NCI-H146 (cell line): ENCODE results near the gene ZFYVE28.

ENCODE experiments used
- DNase-seq: peaks from one replicate; lab custom pipeline; 2025; lab: John Stamatoyannopoulos, UW

The ZFYVE28 gene

GRCh38 chr4:2303121-2303685 is 115.2 kb downstream of the ZFYVE28 start:
- no peak for DNase-seq

GRCh38 chr4:2302387-2303119 is 115.9 kb downstream of the ZFYVE28 start:
- no peak for DNase-seq

- no peak for DNase-seq
These were observed 116.6 kb downstream of the ZFYVE28 start for GRCh38 chr4:2301806-2302205.

DNA sequence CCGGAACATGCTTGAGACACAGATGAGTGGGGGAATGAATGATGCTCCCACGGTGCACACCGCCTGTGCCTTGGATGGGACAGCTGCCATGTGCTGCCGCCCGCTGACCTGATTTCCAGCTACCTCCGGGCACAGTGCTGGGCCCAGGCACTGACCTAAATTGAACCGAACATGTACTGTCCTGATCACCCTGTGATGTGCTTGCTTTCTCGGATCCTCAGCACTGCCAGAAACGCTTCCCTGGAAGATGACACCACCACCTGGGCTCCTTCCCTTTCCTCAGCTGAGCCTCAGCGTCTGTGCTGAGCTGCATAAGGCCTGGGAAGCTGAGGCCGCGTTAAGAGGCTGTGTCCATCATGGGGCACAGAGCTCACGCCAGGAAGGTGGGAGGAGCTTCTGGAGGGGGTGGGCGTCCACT is 117.2 kb downstream of the ZFYVE28 start:
- DNase-seq, result no peak

GRCh38 chr4:2300431-2301224 is 117.8 kb downstream of the ZFYVE28 start:
- no peak for DNase-seq

GRCh38 chr4:2299794-2300193 is 118.7 kb downstream of the ZFYVE28 start:
- no peak for DNase-seq

- no peak for DNase-seq
These were observed 119.9 kb downstream of the ZFYVE28 start for GRCh38 chr4:2298532-2298991.

GRCh38 chr4:2297606-2298531 is 120.6 kb downstream of the ZFYVE28 start:
- DNase-seq, result no peak

GRCh38 chr4:2296631-2297601 is 121.5 kb downstream of the ZFYVE28 start:
- no peak for DNase-seq

- no peak for DNase-seq
These were observed 122.5 kb downstream of the ZFYVE28 start for GRCh38 chr4:2295900-2296442.

DNA sequence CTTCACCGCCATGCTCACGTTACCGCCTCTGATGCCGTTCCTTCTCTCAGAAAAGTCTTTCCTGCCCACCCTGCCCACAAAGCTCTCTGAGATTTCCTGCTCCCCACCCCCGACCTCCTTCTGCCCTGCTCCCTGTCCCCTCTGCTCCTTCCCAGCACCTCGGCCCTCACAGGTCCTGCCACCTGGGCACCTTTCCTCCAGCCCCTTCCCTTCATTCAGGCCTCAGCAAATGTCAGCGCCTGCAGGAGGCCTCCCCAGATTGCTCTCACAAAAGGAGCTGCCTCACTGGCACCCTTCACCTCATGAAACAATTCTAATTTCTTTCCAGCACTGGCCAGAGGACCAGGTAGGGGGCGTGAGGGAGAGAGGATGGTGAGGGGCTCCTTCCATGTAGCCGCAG is 122.9 kb downstream of the ZFYVE28 start:
- peak; percentile 29 for DNase-seq

GRCh38 chr4:2292646-2293108 is 125.8 kb downstream of the ZFYVE28 start:
- DNase-seq, result no peak

- no peak for DNase-seq
These were observed 126.5 kb downstream of the ZFYVE28 start for GRCh38 chr4:2291705-2292645.

DNA sequence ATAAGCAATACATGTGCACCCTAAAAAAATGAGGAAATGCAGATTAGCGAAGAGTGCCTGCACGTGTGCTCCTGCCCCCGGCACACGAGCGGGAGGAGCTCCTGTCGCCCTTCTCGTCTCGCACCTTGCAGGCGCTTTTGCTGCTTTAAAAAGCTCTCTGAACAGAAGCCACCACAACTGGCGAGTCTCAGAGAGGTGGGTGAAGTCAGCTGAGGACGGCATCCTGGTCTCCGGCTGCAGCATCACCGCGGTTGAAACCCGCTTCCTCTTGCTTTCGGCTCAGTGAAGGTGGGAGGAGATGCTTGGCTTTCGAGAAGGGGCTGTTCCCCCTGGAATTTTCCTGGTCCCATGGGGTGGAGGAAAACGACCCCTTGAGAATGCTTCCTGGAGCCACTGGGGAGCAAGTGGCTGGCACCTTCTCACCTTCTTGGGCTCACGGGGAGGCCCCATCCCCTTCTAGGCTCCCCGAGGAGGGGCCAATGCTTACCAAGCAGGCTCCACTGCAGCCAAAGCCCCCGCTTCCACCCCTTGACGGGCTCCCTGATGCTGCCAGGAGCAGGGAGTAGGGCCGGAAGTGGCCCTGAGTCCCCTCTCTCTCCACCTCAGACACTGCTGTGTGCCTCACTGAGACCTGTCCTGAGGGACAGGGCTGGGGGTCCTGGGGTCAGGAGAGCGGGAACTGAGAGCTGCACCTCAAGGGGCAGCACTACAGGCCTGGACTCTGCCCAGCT is 127.3 kb downstream of the ZFYVE28 start:
- no peak for DNase-seq

- DNase-seq, result no peak
These were observed 128.0 kb downstream of the ZFYVE28 start for GRCh38 chr4:2290488-2290887.

- no peak for DNase-seq
These were observed 128.5 kb downstream of the ZFYVE28 start for GRCh38 chr4:2289955-2290333.

- no peak for DNase-seq
These were observed 129.0 kb downstream of the ZFYVE28 start for GRCh38 chr4:2289311-2289954.

DNA sequence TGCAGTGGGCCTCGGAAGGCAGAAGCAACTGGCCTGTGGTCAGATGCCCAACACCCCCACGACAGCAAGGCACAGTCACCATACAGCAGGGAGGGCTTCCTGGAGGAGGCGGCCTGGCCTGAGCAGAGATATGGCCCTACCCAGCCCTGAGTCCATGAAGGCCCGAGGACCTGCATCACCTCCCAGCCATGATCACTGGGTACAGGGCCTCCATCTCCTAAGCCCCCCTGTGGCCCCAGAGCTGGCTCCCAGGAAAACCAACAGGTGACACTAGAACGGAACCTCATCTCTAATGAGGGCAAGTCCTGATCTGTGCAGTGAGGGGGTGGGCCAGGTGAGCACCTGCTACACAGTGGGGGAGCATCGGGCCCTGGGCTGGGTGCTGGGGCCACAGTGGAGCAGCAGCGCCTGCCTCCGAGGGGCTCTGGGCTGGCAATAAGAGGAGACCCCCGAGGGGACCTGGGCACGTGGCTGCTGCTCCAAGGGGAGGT is 130.3 kb downstream of the ZFYVE28 start:
- DNase-seq, result no peak
